Central memory CD4-positive, alpha-beta T cell (primary cell): Measurements from ENCODE around the gene RPS5.
"Not testable (repeated sequence)": the region's sequence is repeated elsewhere in the genome, so short reads cannot be mapped to it uniquely, and the experiment has no call there.

Experiments used
- DNase-seq: peaks from one replicate; pipeline ENCODE4 v3.0.0; 2022

RPS5 gene

GRCh38 chr19:58356766-58357480 lies 30.1 kb upstream of the RPS5 start:
- DNase-seq: no peak

GRCh38 chr19:58357481-58358145 lies 29.5 kb upstream of the RPS5 start:
- DNase-seq: no peak

GRCh38 chr19:58361900-58362271 lies 25.2 kb upstream of the RPS5 start:
- no peak for DNase-seq

GRCh38 chr19:58362272-58362994 lies 24.6 kb upstream of the RPS5 start, which contains the start of gene ZNF497:
TSS of gene ZNF497 (minus strand) at chr19:58362751. CDS start at chr19:58357635, 5,116 bp downstream.
- DNase-seq: peak; percentile 95

- no peak for DNase-seq
Measured at GRCh38 chr19:58364146-58364545, 22.9 kb upstream of the RPS5 start.

GRCh38 chr19:58366585-58367430 lies 20.3 kb upstream of the RPS5 start:
- no peak for DNase-seq

GRCh38 chr19:58367698-58368454 lies 19.2 kb upstream of the RPS5 start:
- no peak for DNase-seq

- DNase-seq: no peak
Measured at GRCh38 chr19:58368561-58369360, 18.3 kb upstream of the RPS5 start.

GRCh38 chr19:58372311-58373133 lies 14.5 kb upstream of the RPS5 start:
- no peak for DNase-seq

- no peak for DNase-seq
Measured at GRCh38 chr19:58374200-58374599, 12.9 kb upstream of the RPS5 start.

GRCh38 chr19:58376724-58377123 lies 10.3 kb upstream of the RPS5 start:
- not testable (repeated sequence) for DNase-seq

- DNase-seq: no peak
Measured at GRCh38 chr19:58379246-58379645, 7.8 kb upstream of the RPS5 start.

- no peak for DNase-seq
Measured at GRCh38 chr19:58380037-58380661, 6.9 kb upstream of the RPS5 start.

GRCh38 chr19:58380662-58381459 lies 6.2 kb upstream of the RPS5 start, which contains the start of gene ZNF837:
TSS of gene ZNF837 (minus strand) at chr19:58381030. CDS start at chr19:58369332, 11,698 bp downstream.
- DNase-seq: peak; percentile 99

GRCh38 chr19:58381460-58382212 lies 5.4 kb upstream of the RPS5 start:
- DNase-seq: no peak

- DNase-seq: no peak
Measured at GRCh38 chr19:58382997-58383603, 4.0 kb upstream of the RPS5 start.

- no peak for DNase-seq
Measured at GRCh38 chr19:58385313-58385890, 1.7 kb upstream of the RPS5 start.
